ENCODE data around the gene LIAS. TPM values are rescaled to one million over a fixed set of nuclear protein-coding genes. Genes with fewer than 3 reads are reported as not detected.
"Not testable (repeated sequence)": the region's sequence is repeated elsewhere in the genome, so short reads cannot be mapped to it uniquely, and the experiment has no call there.

LIAS gene
- total and polyA plus RNA-seq, 2 donors (not counting 1 experiment from before 2014, with no cell fraction given), result 12.0 to 20.9 TPM

DNA sequence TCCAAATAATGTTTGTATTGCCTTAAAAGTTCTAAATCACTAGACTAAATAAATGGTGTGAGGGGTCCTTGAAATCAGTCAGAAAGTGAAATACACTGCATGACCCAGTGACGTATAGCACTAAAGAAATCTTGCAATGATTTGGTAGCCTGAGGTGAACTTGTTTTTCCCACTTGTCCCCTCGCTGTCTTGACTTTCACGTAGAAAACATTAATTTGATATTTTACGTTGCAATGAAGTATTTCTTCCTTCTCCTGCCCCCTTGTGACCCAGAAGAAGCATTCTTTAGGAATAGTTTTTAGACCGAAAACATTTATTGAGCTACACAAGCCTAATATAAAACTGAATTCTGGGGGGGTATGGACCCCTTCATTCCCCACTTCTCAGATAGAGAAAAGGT, 48.4 kb upstream of the LIAS start:
- no peak overlapping the region for H3K27ac ChIP-seq (ENCODE audit: low read length in 2 of 2)
- CTCF ChIA-PET, result interaction anchor here (1.0 kb wide), 1 partner anchor 649 kb away, joined by 3 read pairs; no protein-coding TSS in a partner anchor
- 100% methylated on average over 1 of the region's 5 CpGs for WGBS (ENCODE audit: insufficient coverage)
- no peak overlapping the region for H3K27ac Mint-ChIP-seq
- no peak overlapping the region for H3K4me3 ChIP-seq (ENCODE audit: control extremely low read depth in 1 of 5, extremely low read depth in 1 of 5, insufficient read depth in 1 of 5, low read depth in 2 of 5, low read length in 4 of 5)
- TF ChIP-seq, protein P1, sequence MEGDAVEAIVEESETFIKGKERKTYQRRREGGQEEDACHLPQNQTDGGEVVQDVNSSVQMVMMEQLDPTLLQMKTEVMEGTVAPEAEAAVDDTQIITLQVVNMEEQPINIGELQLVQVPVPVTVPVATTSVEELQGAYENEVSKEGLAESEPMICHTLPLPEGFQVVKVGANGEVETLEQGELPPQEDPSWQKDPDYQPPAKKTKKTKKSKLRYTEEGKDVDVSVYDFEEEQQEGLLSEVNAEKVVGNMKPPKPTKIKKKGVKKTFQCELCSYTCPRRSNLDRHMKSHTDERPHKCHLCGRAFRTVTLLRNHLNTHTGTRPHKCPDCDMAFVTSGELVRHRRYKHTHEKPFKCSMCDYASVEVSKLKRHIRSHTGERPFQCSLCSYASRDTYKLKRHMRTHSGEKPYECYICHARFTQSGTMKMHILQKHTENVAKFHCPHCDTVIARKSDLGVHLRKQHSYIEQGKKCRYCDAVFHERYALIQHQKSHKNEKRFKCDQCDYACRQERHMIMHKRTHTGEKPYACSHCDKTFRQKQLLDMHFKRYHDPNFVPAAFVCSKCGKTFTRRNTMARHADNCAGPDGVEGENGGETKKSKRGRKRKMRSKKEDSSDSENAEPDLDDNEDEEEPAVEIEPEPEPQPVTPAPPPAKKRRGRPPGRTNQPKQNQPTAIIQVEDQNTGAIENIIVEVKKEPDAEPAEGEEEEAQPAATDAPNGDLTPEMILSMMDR (IDR thresholded peaks at IDR 0.05), result no peak
- no peak for TF ChIP-seq EZH2 (IDR thresholded peaks at IDR 0.05; ENCODE audit: borderline replicate concordance, insufficient read depth, low read depth, low read length, poor library complexity, severe bottlenecking)
- H3K27me3 ChIP-seq (replicated peaks in 1 of 4; ENCODE audit: control extremely low read depth in 1 of 4, control insufficient read depth in 3 of 4, insufficient read depth in 4 of 4, low read length in 3 of 4), result no peaks in the 10 kb centered on the region
- no peaks in the 10 kb centered on the region for H3K4me1 Mint-ChIP-seq
- H3K36me3 ChIP-seq (replicated peaks in 1 of 2; ENCODE audit: control extremely low read depth in 1 of 2, control insufficient read depth in 1 of 2, extremely low read depth in 1 of 2, insufficient read depth in 2 of 2, low read length in 1 of 2), result no peaks in the 10 kb centered on the region
- intact Hi-C loops (cut with micrococcal nuclease), result no loop called here
- H3K4me1 ChIP-seq (ENCODE audit: control insufficient read depth in 2 of 2, insufficient read depth in 2 of 2, low read length in 2 of 2), result no peaks in the 10 kb centered on the region
- H3K9ac ChIP-seq (ENCODE audit: low read length), result no peak overlapping the region
- H3K9me3 ChIP-seq (ENCODE audit: control extremely low read depth in 1 of 3, control insufficient read depth in 2 of 3, insufficient read depth in 1 of 3, low read length in 2 of 3), result no peaks in the 10 kb centered on the region
- ATAC-seq (ENCODE audit: low read depth) (no peak), DNase-seq (peak; percentile 22)
- no peak overlapping the region for H2AFZ ChIP-seq (ENCODE audit: insufficient read depth, low read depth, low read length, poor library complexity, severe bottlenecking)
- no peaks in the 10 kb centered on the region for H3K79me2 ChIP-seq (ENCODE audit: control insufficient read depth, insufficient read depth, low read length)
- no peaks in the 10 kb centered on the region for H4K20me1 ChIP-seq (ENCODE audit: control insufficient read depth, insufficient read depth, low read length, poor library complexity, severe bottlenecking)
- no peaks in the 10 kb centered on the region for H3K9me3 Mint-ChIP-seq (ENCODE audit: insufficient read depth)
- POLR2A ChIA-PET, result no interaction called here
- no peak overlapping the region for H3K4me2 ChIP-seq (replicated peaks; ENCODE audit: low read depth, low read length, poor library complexity, severe bottlenecking)
- peaks cover 5% of the 10 kb centered on the region for H3K27me3 Mint-ChIP-seq
- no peak overlapping the region for H3K4me3 Mint-ChIP-seq

- H3K4me3 Mint-ChIP-seq; ATAC-seq (ENCODE audit: low read depth); H3K27me3 ChIP-seq (replicated peaks in 1 of 4; ENCODE audit: control extremely low read depth in 1 of 4, control insufficient read depth in 3 of 4, insufficient read depth in 4 of 4, low read length in 3 of 4); H3K27ac Mint-ChIP-seq; DNase-seq; H3K4me2 ChIP-seq (replicated peaks; ENCODE audit: low read depth, low read length, poor library complexity, severe bottlenecking); H3K36me3 ChIP-seq (replicated peaks in 1 of 2; ENCODE audit: control extremely low read depth in 1 of 2, control insufficient read depth in 1 of 2, extremely low read depth in 1 of 2, insufficient read depth in 2 of 2, low read length in 1 of 2); H4K20me1 ChIP-seq (ENCODE audit: control insufficient read depth, insufficient read depth, low read length, poor library complexity, severe bottlenecking); H3K4me1 Mint-ChIP-seq; H3K9me3 Mint-ChIP-seq (ENCODE audit: insufficient read depth); H3K4me1 ChIP-seq (ENCODE audit: control insufficient read depth in 2 of 2, insufficient read depth in 2 of 2, low read length in 2 of 2); H3K27ac ChIP-seq (ENCODE audit: low read length in 2 of 2); H3K4me3 ChIP-seq (ENCODE audit: control extremely low read depth in 1 of 5, extremely low read depth in 1 of 5, insufficient read depth in 1 of 5, low read depth in 2 of 5, low read length in 4 of 5); intact Hi-C loops (cut with micrococcal nuclease); H3K9ac ChIP-seq (ENCODE audit: low read length); H3K27me3 Mint-ChIP-seq; POLR2A ChIA-PET; H2AFZ ChIP-seq (ENCODE audit: insufficient read depth, low read depth, low read length, poor library complexity, severe bottlenecking); H3K79me2 ChIP-seq (ENCODE audit: control insufficient read depth, insufficient read depth, low read length); H3K9me3 ChIP-seq (ENCODE audit: control extremely low read depth in 1 of 3, control insufficient read depth in 2 of 3, insufficient read depth in 1 of 3, low read length in 2 of 3): not testable (repeated sequence)
- CTCF ChIA-PET, result interaction anchor here (0.6 kb wide), 1 partner anchor 463 kb away, joined by 3 read pairs; no protein-coding TSS in a partner anchor
- WGBS (ENCODE audit: insufficient coverage), result 94% methylated on average over 8 of the region's 8 CpGs
These were observed 47.3 kb upstream of the LIAS start for GRCh38 chr4:39411561-39411960.
